Measurements from ENCODE around the gene CORO2A.

GRCh38 chr9:98229090-98229395, 36.6 kb upstream of the CORO2A start:
- TF ChIP-seq CTCF (IDR thresholded peaks at IDR 0.05) (no peak), POLR2A (IDR thresholded peaks at IDR 0.05) (no peak)

Measured in body of pancreas (tissue), 4 donors.